Endothelial cell of umbilical vein (primary cell): Measurements from ENCODE around the gene GPR107. TPM values are rescaled to one million over a fixed set of nuclear protein-coding genes. Genes with fewer than 3 reads are reported as not detected.

Experiments used
- BruUV-seq: library from RNA; stranded (reverse); fragments of 400-500 nt; replicated peaks from 2 replicates; lab custom pipeline; 2021; lab: Mats Ljungman, UMichigan
- CTCF ChIA-PET: fragments of 300-600, 350-600 bp; sonication (Branson Sonifier 250); formaldehyde crosslinking; loops from one replicate; lab custom pipeline; 2021; ENCODE audit warnings: antibody characterized with exemption, inconsistent platforms; lab: Charles Lee
- POLR2A ChIA-PET: fragments of 300-600, 350-600 bp; sonication (Branson Sonifier 250); formaldehyde crosslinking; loops from one replicate; lab custom pipeline; 2021; ENCODE audit warnings: antibody characterized with exemption, inconsistent platforms; lab: Charles Lee
- DNase-seq: peaks from one replicate; pipeline ENCODE4 v3.0.0-alpha.2; 2011; ENCODE audit warnings: low read depth, low spot score
- FAIRE-seq: peaks from 2 replicates; lab custom pipeline; 2011; peaks lifted over from hg19 to GRCh38; lab: Jason Lieb, UNC
- H2AFZ ChIP-seq: 2 replicates; pipeline ENCODE4 v1.6.0; 2012; ENCODE audit warnings: low read depth, low read length, control low read depth, inconsistent platforms
- H3K27ac ChIP-seq: 2 replicates; pipeline ENCODE4 v1.5.1; 2011; ENCODE audit warnings: low read depth, mild to moderate bottlenecking, control low read depth, low read length, moderate library complexity; ENCODE audit not compliant: insufficient read depth
- H3K27me3 ChIP-seq, 2 experiments: 2 replicates each; pipeline versions ENCODE4 v1.6.0 to v1.6.1; 2011; ENCODE audit warnings: low read length in 2 of 2, mixed read lengths in 1 of 2; ENCODE audit not compliant: control insufficient read depth in 2 of 2, insufficient read depth in 2 of 2
- H3K36me3 ChIP-seq, 2 experiments: 2 replicates in 1 of 2; 3 replicates in 1 of 2; pipeline ENCODE4 v1.5.1; 2011; ENCODE audit warnings: low read length in 2 of 2, mild to moderate bottlenecking in 1 of 2, moderate library complexity in 1 of 2; ENCODE audit not compliant: control insufficient read depth in 2 of 2, insufficient read depth in 2 of 2; ENCODE audit errors: extremely low read depth in 1 of 2
- H3K4me1 ChIP-seq: 3 replicates; pipeline ENCODE4 v1.5.1; 2011; ENCODE audit warnings: mild to moderate bottlenecking, low read length; ENCODE audit not compliant: control insufficient read depth, insufficient read depth; ENCODE audit errors: extremely low read depth
- H3K4me2 ChIP-seq: 2 replicates; pipeline ENCODE4 v1.6.1; 2011; ENCODE audit warnings: low read length, control low read depth, mixed read lengths; ENCODE audit not compliant: insufficient read depth
- H3K4me3 ChIP-seq, 3 experiments: fragments of 200-600 bp in 1 of 3; sonication (generic), shearing (Covaris generic) in 1 of 3; replicated peaks in 1 of 3; 2 replicates each; pipeline ENCODE4 v1.5.1; 2011 to 2016; ENCODE audit warnings: control low read depth in 3 of 3, low read length in 3 of 3, mild to moderate bottlenecking in 2 of 3, inconsistent platforms in 1 of 3, low read depth in 1 of 3, moderate library complexity in 1 of 3; ENCODE audit not compliant: insufficient read depth in 1 of 3
- H3K79me2 ChIP-seq: 2 replicates; pipeline ENCODE4 v1.6.0; 2012; ENCODE audit warnings: low read length, inconsistent platforms; ENCODE audit not compliant: control insufficient read depth, insufficient read depth
- H3K9ac ChIP-seq: replicated peaks from 2 replicates; pipeline ENCODE3; 2011; ENCODE audit warnings: low read length, control low read depth; ENCODE audit not compliant: insufficient read depth; ENCODE audit errors: extremely low read depth
- H3K9me1 ChIP-seq: replicated peaks from 3 replicates; pipeline ENCODE4 v1.6.0; 2011; ENCODE audit warnings: mild to moderate bottlenecking, low read length; ENCODE audit not compliant: control insufficient read depth, insufficient read depth; ENCODE audit errors: extremely low read depth
- H3K9me3 ChIP-seq: replicated peaks from 2 replicates; pipeline ENCODE4 v1.5.1; 2012; ENCODE audit warnings: low read length, inconsistent platforms; ENCODE audit not compliant: control insufficient read depth, insufficient read depth
- H4K20me1 ChIP-seq: replicated peaks from 2 replicates; pipeline ENCODE3; 2011; ENCODE audit warnings: mild to moderate bottlenecking, low read length; ENCODE audit not compliant: control insufficient read depth, insufficient read depth; ENCODE audit errors: extremely low read depth
- FOS ChIP-seq: IDR thresholded peaks from 2 replicates; pipeline ENCODE4 v1.6.1; 2011; ENCODE audit warnings: mild to moderate bottlenecking, low read length, moderate library complexity, borderline replicate concordance; ENCODE audit not compliant: insufficient read depth
- GATA2 ChIP-seq: IDR thresholded peaks from 2 replicates; pipeline ENCODE4 v1.7.0; 2011; ENCODE audit warnings: low read depth, mild to moderate bottlenecking, moderate library complexity, mixed read lengths, low read length; ENCODE audit not compliant: insufficient read length, insufficient read depth
- JUN ChIP-seq: IDR thresholded peaks from 2 replicates; pipeline ENCODE4 v1.6.1; 2011; ENCODE audit warnings: borderline replicate concordance, low read depth; ENCODE audit not compliant: insufficient read length, insufficient read depth
- MYC ChIP-seq: IDR thresholded peaks from one replicate; pipeline ENCODE4 v1.6.1; 2011; ENCODE audit warnings: mild to moderate bottlenecking, low read depth, low read length
- POLR2AphosphoS5 ChIP-seq: IDR thresholded peaks from 2 replicates; pipeline ENCODE4 v1.6.1; 2012; ENCODE audit warnings: low read depth, mild to moderate bottlenecking, control low read depth, low read length, moderate library complexity; ENCODE audit not compliant: insufficient read depth
- dilution Hi-C: fragments of 300-500 bp; cut with MboI; formaldehyde crosslinking; loops from one replicate; pipeline ENCODE4 v1.15.0; 2019; ENCODE audit warnings: low sequenced_read_pairs; ENCODE audit not compliant: extremely low pct_ligation_motif_present
- intact Hi-C: fragments of 100-400 bp; cut with micrococcal nuclease; formaldehyde crosslinking; loops from one replicate; pipeline ENCODE4 v1.10.0; 2022
- polyA plus RNA-seq, 4 experiments: library from polyadenylated mRNA; depleted of rRNA in 3 of 4; stranded (reverse) in 3 of 4; unstranded in 1 of 4; fragments of >200 nt; gene quantifications; 2 replicates each; pipeline versions ENCODE4 v1.2.1 to v1.2.3, GENCODE V29; 2011 to 2012; ENCODE audit warnings: missing spikeins in 1 of 4
- total RNA-seq: library from RNA; stranded (reverse); gene quantifications from 2 replicates; pipeline ENCODE4 v1.2.3, GENCODE V29; 2021
- TF ChIP-seq, protein P1 (sequence below): IDR thresholded peaks from 2 replicates; pipeline ENCODE4 v1.6.1; 2011; ENCODE audit not compliant: insufficient read depth, insufficient read length
- TF ChIP-seq, protein P2 (sequence below), 2 donors: IDR thresholded peaks; 1 replicate in 1 of 2; 2 replicates in 1 of 2; pipeline ENCODE4 v1.5.1; 2011; ENCODE audit warnings: low read length in 2 of 2, mild to moderate bottlenecking in 2 of 2, moderate library complexity in 2 of 2, control low read depth in 1 of 2, inconsistent platforms in 1 of 2, low read depth in 1 of 2; ENCODE audit not compliant: insufficient read depth in 1 of 2; ENCODE audit errors: extremely low read depth in 1 of 2

Gene GPR107
- total and polyA plus RNA-seq, 2 donors (not counting 3 experiments of a cell fraction or from before 2014, with no cell fraction given) = 27.2 to 38.9 TPM

DNA sequence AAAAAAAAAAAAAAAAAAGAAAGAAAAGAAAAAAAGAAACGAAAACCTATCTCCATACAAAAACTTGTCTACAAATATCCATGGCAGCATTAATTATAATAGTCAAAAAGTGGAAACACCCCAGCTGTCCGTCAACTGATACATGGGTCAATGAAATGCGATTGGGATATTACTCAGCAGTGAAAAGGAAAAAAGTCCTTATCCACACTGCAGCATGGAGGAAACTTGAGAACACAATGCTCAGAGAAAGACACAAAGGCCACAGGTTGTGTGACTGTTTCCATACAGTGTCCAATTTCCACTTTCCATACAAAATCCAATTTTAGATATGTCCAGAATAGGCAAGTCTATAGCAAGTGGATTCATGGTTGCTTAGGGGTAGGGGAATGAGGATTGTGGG, 94.2 kb downstream of the GPR107 start:
- Histone ChIP-seq H3K27ac (no peak overlapping the region), H4K20me1 (no peaks in the 10 kb centered on the region), H3K27me3 (peaks cover 4 to 9% of the 10 kb centered on the region in 2 experiments), H3K4me3 (no peak overlapping the region), H3K9me3 (no peaks in the 10 kb centered on the region), H3K9me1 (no peaks in the 10 kb centered on the region), H3K9ac (no peak overlapping the region), H3K4me2 (no peak overlapping the region), H3K79me2 (no peaks in the 10 kb centered on the region), H3K4me1 (peaks cover 2% of the 10 kb centered on the region), H3K36me3 (no peaks in the 10 kb centered on the region), H2AFZ (no peak overlapping the region)
- dilution Hi-C loops (no loop called here), intact Hi-C loops (no loop called here)
- TF ChIP-seq POLR2AphosphoS5 = no peak
- no peak for TF ChIP-seq JUN
- BruUV-seq = no TSS peak
- POLR2A ChIA-PET = no interaction called here
- FAIRE-seq (no peak), DNase-seq (no peak)
- CTCF ChIA-PET = no interaction called here

DNA sequence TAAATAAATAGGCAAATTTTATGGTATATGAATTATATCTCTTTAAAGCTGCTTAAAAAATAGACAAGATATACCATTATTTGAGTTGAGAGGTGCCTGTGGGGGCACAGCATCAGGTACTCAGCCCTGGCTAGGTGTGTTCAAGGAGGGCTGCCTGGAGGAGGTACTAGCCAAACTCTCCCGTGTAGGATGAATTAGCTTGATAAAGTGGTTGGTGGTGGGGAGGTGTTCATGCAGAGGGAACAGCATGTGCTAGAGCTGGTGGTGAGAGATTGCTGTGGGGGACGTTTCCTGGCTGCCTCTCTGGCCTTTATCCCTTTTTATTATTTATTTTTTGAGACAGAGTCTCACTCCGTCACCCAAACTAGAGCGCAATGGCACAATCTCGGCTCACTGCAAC, 95.3 kb downstream of the GPR107 start:
- Histone ChIP-seq H3K4me3 (no peak overlapping the region), H3K79me2 (no peaks in the 10 kb centered on the region), H3K9ac (no peak overlapping the region), H3K36me3 (no peaks in the 10 kb centered on the region), H4K20me1 (no peaks in the 10 kb centered on the region), H3K27ac (no peak overlapping the region), H3K9me3 (no peaks in the 10 kb centered on the region), H3K4me2 (no peak overlapping the region), H2AFZ (no peak overlapping the region), H3K9me1 (no peaks in the 10 kb centered on the region), H3K27me3 (peaks cover 2 to 9% of the 10 kb centered on the region in 2 experiments), H3K4me1 (peaks cover 2% of the 10 kb centered on the region)
- ChIA-PET POLR2A (no interaction called here), CTCF (no interaction called here)
- dilution Hi-C loops = no loop called here
- no peak for TF ChIP-seq MYC
- TF ChIP-seq, protein P1, sequence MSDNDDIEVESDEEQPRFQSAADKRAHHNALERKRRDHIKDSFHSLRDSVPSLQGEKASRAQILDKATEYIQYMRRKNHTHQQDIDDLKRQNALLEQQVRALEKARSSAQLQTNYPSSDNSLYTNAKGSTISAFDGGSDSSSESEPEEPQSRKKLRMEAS = no peak
- TF ChIP-seq JUN = no peak
- no peak for TF ChIP-seq GATA2
- TF ChIP-seq FOS = no peak
- TF ChIP-seq, protein P2, sequence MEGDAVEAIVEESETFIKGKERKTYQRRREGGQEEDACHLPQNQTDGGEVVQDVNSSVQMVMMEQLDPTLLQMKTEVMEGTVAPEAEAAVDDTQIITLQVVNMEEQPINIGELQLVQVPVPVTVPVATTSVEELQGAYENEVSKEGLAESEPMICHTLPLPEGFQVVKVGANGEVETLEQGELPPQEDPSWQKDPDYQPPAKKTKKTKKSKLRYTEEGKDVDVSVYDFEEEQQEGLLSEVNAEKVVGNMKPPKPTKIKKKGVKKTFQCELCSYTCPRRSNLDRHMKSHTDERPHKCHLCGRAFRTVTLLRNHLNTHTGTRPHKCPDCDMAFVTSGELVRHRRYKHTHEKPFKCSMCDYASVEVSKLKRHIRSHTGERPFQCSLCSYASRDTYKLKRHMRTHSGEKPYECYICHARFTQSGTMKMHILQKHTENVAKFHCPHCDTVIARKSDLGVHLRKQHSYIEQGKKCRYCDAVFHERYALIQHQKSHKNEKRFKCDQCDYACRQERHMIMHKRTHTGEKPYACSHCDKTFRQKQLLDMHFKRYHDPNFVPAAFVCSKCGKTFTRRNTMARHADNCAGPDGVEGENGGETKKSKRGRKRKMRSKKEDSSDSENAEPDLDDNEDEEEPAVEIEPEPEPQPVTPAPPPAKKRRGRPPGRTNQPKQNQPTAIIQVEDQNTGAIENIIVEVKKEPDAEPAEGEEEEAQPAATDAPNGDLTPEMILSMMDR (IDR thresholded peaks at IDR 0.05; ENCODE audit: extremely low read depth in 1 of 2, insufficient read depth in 1 of 2, low read depth in 1 of 2, low read length in 2 of 2) = no peak
- FAIRE-seq (no peak), DNase-seq (no peak)
- intact Hi-C loops = no loop called here
- no TSS peak for BruUV-seq
